ENCODE measurements around the gene SERPING1. TPM values are rescaled to one million over a fixed set of nuclear protein-coding genes. Genes with fewer than 3 reads are reported as not detected.

The SERPING1 gene
- total and polyA plus RNA-seq, 2 donors (not counting 1 experiment from before 2014, with no cell fraction given), result not detected

- Histone ChIP-seq H3K4me2 (replicated peaks; ENCODE audit: low read depth, low read length, poor library complexity, severe bottlenecking) (no peak overlapping the region), H4K20me1 (ENCODE audit: control insufficient read depth, insufficient read depth, low read length, poor library complexity, severe bottlenecking) (no peaks in the 10 kb centered on the region), H3K4me3 (ENCODE audit: control extremely low read depth in 1 of 5, extremely low read depth in 1 of 5, insufficient read depth in 1 of 5, low read depth in 2 of 5, low read length in 4 of 5) (no peak overlapping the region), H3K27ac (ENCODE audit: low read length in 2 of 2) (no peak overlapping the region), H3K36me3 (replicated peaks in 1 of 2; ENCODE audit: control extremely low read depth in 1 of 2, control insufficient read depth in 1 of 2, extremely low read depth in 1 of 2, insufficient read depth in 2 of 2, low read length in 1 of 2) (no peaks in the 10 kb centered on the region), H3K4me1 (ENCODE audit: control insufficient read depth in 2 of 2, insufficient read depth in 2 of 2, low read length in 2 of 2) (no peaks in the 10 kb centered on the region), H3K79me2 (ENCODE audit: control insufficient read depth, insufficient read depth, low read length) (no peaks in the 10 kb centered on the region), H3K9me3 (ENCODE audit: control extremely low read depth in 1 of 3, control insufficient read depth in 2 of 3, insufficient read depth in 1 of 3, low read length in 2 of 3) (peaks cover 0 to 13% (median 10%) of the 10 kb centered on the region in 3 donors), H3K27me3 (replicated peaks in 1 of 4; ENCODE audit: control extremely low read depth in 1 of 4, control insufficient read depth in 3 of 4, insufficient read depth in 4 of 4, low read length in 3 of 4) (no peaks in the 10 kb centered on the region), H2AFZ (ENCODE audit: insufficient read depth, low read depth, low read length, poor library complexity, severe bottlenecking) (no peak overlapping the region), H3K9ac (ENCODE audit: low read length) (no peak overlapping the region)
- ChIA-PET POLR2A (no interaction called here), CTCF (interaction anchor here (0.9 kb wide), 1 partner anchor 29 kb away, joined by 3 read pairs; no protein-coding TSS in a partner anchor)
- Mint-ChIP-seq H3K27ac (no peak overlapping the region), H3K4me1 (no peaks in the 10 kb centered on the region), H3K9me3 (ENCODE audit: insufficient read depth) (peaks cover 2% of the 10 kb centered on the region), H3K27me3 (peaks cover 21% of the 10 kb centered on the region), H3K4me3 (no peak overlapping the region)
- ATAC-seq (ENCODE audit: low read depth) (no peak), DNase-seq (no peak)
- intact Hi-C loops (cut with micrococcal nuclease), result no loop called here
- TF ChIP-seq CTCF (IDR thresholded peaks at IDR 0.05) (no peak), EZH2 (IDR thresholded peaks at IDR 0.05; ENCODE audit: borderline replicate concordance, insufficient read depth, low read depth, low read length, poor library complexity, severe bottlenecking) (no peak)
- WGBS (ENCODE audit: insufficient coverage), result 71% methylated on average over 1 of the region's 1 CpG
These were observed 17.8 kb downstream of the SERPING1 start for GRCh38 chr11:57615308-57615707.

GRCh38 chr11:57616595-57616994 is 19.1 kb downstream of the SERPING1 start:
- H3K27me3 ChIP-seq (replicated peaks in 1 of 4; ENCODE audit: control extremely low read depth in 1 of 4, control insufficient read depth in 3 of 4, insufficient read depth in 4 of 4, low read length in 3 of 4), result no peaks in the 10 kb centered on the region
- no CpG with 5 or more reads among the region's 3 CpGs for WGBS (ENCODE audit: insufficient coverage)
- intact Hi-C loops (cut with micrococcal nuclease), result no loop called here
- no peaks in the 10 kb centered on the region for H3K36me3 ChIP-seq (replicated peaks in 1 of 2; ENCODE audit: control extremely low read depth in 1 of 2, control insufficient read depth in 1 of 2, extremely low read depth in 1 of 2, insufficient read depth in 2 of 2, low read length in 1 of 2)
- no peak overlapping the region for H3K27ac Mint-ChIP-seq
- H3K9ac ChIP-seq (ENCODE audit: low read length), result no peak overlapping the region
- peaks cover 24% of the 10 kb centered on the region for H3K27me3 Mint-ChIP-seq
- H3K4me3 ChIP-seq (ENCODE audit: control extremely low read depth in 1 of 5, extremely low read depth in 1 of 5, insufficient read depth in 1 of 5, low read depth in 2 of 5, low read length in 4 of 5), result no peak overlapping the region
- ChIA-PET CTCF (no interaction called here), POLR2A (no interaction called here)
- DNase-seq (no peak), ATAC-seq (ENCODE audit: low read depth) (no peak)
- H3K4me1 Mint-ChIP-seq, result no peaks in the 10 kb centered on the region
- no peaks in the 10 kb centered on the region for H4K20me1 ChIP-seq (ENCODE audit: control insufficient read depth, insufficient read depth, low read length, poor library complexity, severe bottlenecking)
- no peak overlapping the region for H3K27ac ChIP-seq (ENCODE audit: low read length in 2 of 2)
- no peak overlapping the region for H2AFZ ChIP-seq (ENCODE audit: insufficient read depth, low read depth, low read length, poor library complexity, severe bottlenecking)
- peaks cover 0 to 15% (median 10%) of the 10 kb centered on the region in 3 donors for H3K9me3 ChIP-seq (ENCODE audit: control extremely low read depth in 1 of 3, control insufficient read depth in 2 of 3, insufficient read depth in 1 of 3, low read length in 2 of 3)
- no peak overlapping the region for H3K4me2 ChIP-seq (replicated peaks; ENCODE audit: low read depth, low read length, poor library complexity, severe bottlenecking)
- H3K9me3 Mint-ChIP-seq (ENCODE audit: insufficient read depth), result peaks cover 2% of the 10 kb centered on the region
- H3K4me3 Mint-ChIP-seq, result no peak overlapping the region
- TF ChIP-seq EZH2 (IDR thresholded peaks at IDR 0.05; ENCODE audit: borderline replicate concordance, insufficient read depth, low read depth, low read length, poor library complexity, severe bottlenecking) (no peak), CTCF (IDR thresholded peaks at IDR 0.05) (no peak)
- H3K79me2 ChIP-seq (ENCODE audit: control insufficient read depth, insufficient read depth, low read length), result no peaks in the 10 kb centered on the region
- H3K4me1 ChIP-seq (ENCODE audit: control insufficient read depth in 2 of 2, insufficient read depth in 2 of 2, low read length in 2 of 2), result no peaks in the 10 kb centered on the region
